A549 (cell line): ENCODE data around the gene ARHGAP18. TPM values are rescaled to one million over a fixed set of nuclear protein-coding genes. Genes with fewer than 3 reads are reported as not detected.

Experiments used
- ATAC-seq, 2 experiments: fragments of 200-7000 bp in 1 of 2; fragments of >200 bp in 1 of 2; cut with Nextera tagmentation in 1 of 2; cut with Tn5 transposase in 1 of 2; 3 replicates each; pipeline versions ENCODE4 v1.8.0 to v1.9.1; 2018 to 2020; ENCODE audit warnings: mild to moderate bottlenecking in 1 of 2, moderate library complexity in 1 of 2
- CTCF ChIA-PET: fragments of 300-600 bp; sonication (Branson Sonifier 250); formaldehyde crosslinking; extraction: SDS; loops from one replicate; lab custom pipeline; 2021; ENCODE audit warnings: antibody characterized with exemption, inconsistent platforms; lab: Yijun Ruan, JAX
- POLR2A ChIA-PET: fragments of 350-600 bp; formaldehyde crosslinking; extraction: SDS; loops from one replicate; lab custom pipeline; 2021; ENCODE audit warnings: antibody characterized with exemption, inconsistent platforms; lab: Yijun Ruan, JAX
- DNase-seq, 2 experiments: peaks; one replicate each; pipeline versions ENCODE4 v3.0.0 to v3.0.0-alpha.2; 2011 to 2016; ENCODE audit warnings: low read depth in 1 of 2, low spot score in 1 of 2
- FAIRE-seq: peaks from 2 replicates; lab custom pipeline; 2011; peaks lifted over from hg19 to GRCh38; lab: Jason Lieb, UNC
- H3K27ac ChIP-seq, 2 experiments: fragments of >200 bp; sonication (Bioruptor Twin); formaldehyde crosslinking; 3 replicates each; pipeline ENCODE4 v1.5.1; 2016 to 2017
- H3K4me1 ChIP-seq: fragments of >200 bp; sonication (Bioruptor Twin); formaldehyde crosslinking; 3 replicates; pipeline ENCODE4 v1.6.1; 2016
- H3K4me2 ChIP-seq: fragments of >200 bp; sonication (Bioruptor Twin); formaldehyde crosslinking; 3 replicates; pipeline ENCODE4 v1.6.1; 2016
- H3K4me3 ChIP-seq: fragments of >200 bp; sonication (Bioruptor Twin); formaldehyde crosslinking; 3 replicates; pipeline ENCODE4 v1.5.1; 2016
- H3K9me3 ChIP-seq: fragments of >200 bp; sonication (Bioruptor Twin); formaldehyde crosslinking; 3 replicates; pipeline ENCODE4 v1.6.1; 2016
- ATOH8 ChIP-seq: fragments of 250-450 bp; sonication (Bioruptor Pico); IDR thresholded peaks from 2 replicates; pipeline ENCODE4 v1.5.0; 2020; ENCODE audit warnings: low read depth, mild to moderate bottlenecking, moderate library complexity
- BCL3 ChIP-seq: fragments of >200 bp; sonication (Bioruptor Twin); formaldehyde crosslinking; IDR thresholded peaks from 3 replicates; pipeline ENCODE4 v1.6.1; 2016
- BHLHE40 ChIP-seq: IDR thresholded peaks from 2 replicates; pipeline ENCODE4 v1.6.1; 2012; ENCODE audit warnings: low read depth, low read length, inconsistent platforms
- CHD2 ChIP-seq: fragments of 150-350 bp; IDR thresholded peaks from 2 replicates; pipeline ENCODE4 v1.6.1; 2014; ENCODE audit warnings: low read length; ENCODE audit not compliant: partially characterized antibody
- CHD4 ChIP-seq: fragments of 200-600 bp; sonication (generic); IDR thresholded peaks from 2 replicates; pipeline ENCODE4 v1.6.1; 2016; ENCODE audit warnings: antibody characterized with exemption, mild to moderate bottlenecking, borderline replicate concordance
- CTCF ChIP-seq: fragments of >200 bp; sonication (Bioruptor Twin); formaldehyde crosslinking; IDR thresholded peaks from 3 replicates; pipeline ENCODE4 v1.5.1; 2016
- EHMT2 ChIP-seq: fragments of 200-600 bp; sonication (generic); IDR thresholded peaks from 2 replicates; pipeline ENCODE4 v1.6.1; 2016; ENCODE audit warnings: antibody characterized with exemption, low read depth, mild to moderate bottlenecking, moderate library complexity
- ELK1 ChIP-seq: fragments of 150-350 bp; IDR thresholded peaks from 2 replicates; pipeline ENCODE4 v1.6.1; 2014; ENCODE audit warnings: low read depth, mild to moderate bottlenecking, low read length
- FOXS1 ChIP-seq: fragments of 250-450 bp; sonication (Bioruptor Pico); IDR thresholded peaks from 2 replicates; pipeline ENCODE4 v1.5.0; 2020; ENCODE audit warnings: mild to moderate bottlenecking, moderate library complexity
- GATA3 ChIP-seq: IDR thresholded peaks from 2 replicates; pipeline ENCODE4 v1.6.1; 2012; ENCODE audit warnings: borderline replicate concordance
- HES2 ChIP-seq: fragments of >200 bp; sonication (Bioruptor Twin); formaldehyde crosslinking; IDR thresholded peaks from 2 replicates; pipeline ENCODE4 v1.6.1; 2016
- HEYL ChIP-seq: fragments of 250-450 bp; sonication (Bioruptor Pico); IDR thresholded peaks from 2 replicates; pipeline ENCODE4 v1.8.0; 2021; ENCODE audit warnings: mild to moderate bottlenecking, moderate library complexity
- HOXA7 ChIP-seq: fragments of 250-450 bp; sonication (Bioruptor Pico); IDR thresholded peaks from 2 replicates; pipeline ENCODE4 v1.5.0; 2020; ENCODE audit warnings: mild to moderate bottlenecking, moderate library complexity
- JUN ChIP-seq, 2 experiments: fragments of >200 bp; sonication (Bioruptor Twin); formaldehyde crosslinking; IDR thresholded peaks; 2 replicates in 1 of 2; 3 replicates in 1 of 2; pipeline ENCODE4 v1.6.1; 2016 to 2017
- JUNB ChIP-seq: fragments of >200 bp; sonication (Bioruptor Twin); formaldehyde crosslinking; IDR thresholded peaks from 2 replicates; pipeline ENCODE4 v1.6.1; 2016
- MAFK ChIP-seq: fragments of 450-650 bp; IDR thresholded peaks from 2 replicates; pipeline ENCODE4 v1.6.1; 2014; ENCODE audit not compliant: partially characterized antibody
- MAX ChIP-seq: IDR thresholded peaks from 2 replicates; pipeline ENCODE4 v1.6.1; 2012
- NFE2L2 ChIP-seq: fragments of 150-350 bp; conservative IDR thresholded peaks from 2 replicates; pipeline ENCODE4 v1.6.1; 2014; ENCODE audit warnings: low read length
- NPAS2 ChIP-seq: fragments of 250-450 bp; sonication (Bioruptor Pico); IDR thresholded peaks from 2 replicates; pipeline ENCODE4 v1.8.0; 2022; ENCODE audit warnings: mild to moderate bottlenecking, moderate library complexity, borderline replicate concordance
- NR3C1 ChIP-seq: fragments of >200 bp; sonication (Bioruptor Twin); formaldehyde crosslinking; IDR thresholded peaks from 3 replicates; pipeline ENCODE4 v1.6.1; 2017
- PBX3 ChIP-seq: IDR thresholded peaks from 2 replicates; pipeline ENCODE4 v1.6.1; 2012
- PHF8 ChIP-seq: fragments of 200-600 bp; sonication (generic); IDR thresholded peaks from 2 replicates; pipeline ENCODE4 v1.6.1; 2016; ENCODE audit warnings: low read depth, mild to moderate bottlenecking, antibody characterized with exemption, moderate library complexity, borderline replicate concordance
- POLR2A ChIP-seq: IDR thresholded peaks from 2 replicates; pipeline ENCODE4 v1.6.1; 2012; ENCODE audit warnings: mild to moderate bottlenecking, low read length
- RAD21 ChIP-seq, 2 experiments: fragments of >200 bp in 1 of 2; sonication (Bioruptor Twin) in 1 of 2; formaldehyde crosslinking in 1 of 2; IDR thresholded peaks in 1 of 2; conservative IDR thresholded peaks in 1 of 2; 2 replicates in 1 of 2; 3 replicates in 1 of 2; pipeline ENCODE4 v1.6.1; 2012 to 2018; ENCODE audit warnings: inconsistent platforms in 1 of 2
- RARB ChIP-seq: fragments of 250-450 bp; sonication (Bioruptor Pico); IDR thresholded peaks from 2 replicates; pipeline ENCODE4 v1.8.0; 2021; ENCODE audit warnings: mild to moderate bottlenecking, moderate library complexity
- RCOR1 ChIP-seq: fragments of 150-350 bp; IDR thresholded peaks from 2 replicates; pipeline ENCODE4 v1.6.1; 2014; ENCODE audit warnings: antibody characterized with exemption, low read length, low read depth
- TFCP2L1 ChIP-seq: fragments of 250-450 bp; sonication (Bioruptor Pico); IDR thresholded peaks from 2 replicates; pipeline ENCODE4 v1.5.0; 2021; ENCODE audit warnings: mild to moderate bottlenecking
- ZNF302 ChIP-seq: fragments of 250-450 bp; sonication (Bioruptor Pico); IDR thresholded peaks from 2 replicates; pipeline ENCODE4 v1.9.0; 2021; ENCODE audit warnings: inconsistent platforms, mild to moderate bottlenecking, moderate library complexity
- WGBS: methylation state at CpG from one replicate; pipeline ENCODE4 v1.1.6; 2017; ENCODE audit errors: missing lambda C conversion rate; 5-methylcytosine and 5-hydroxymethylcytosine counted together
- polyA plus RNA-seq, 4 experiments: library from polyadenylated mRNA; depleted of rRNA in 3 of 4; stranded (reverse); fragments of >200 nt; fragmentation: RNase III in 1 of 4; extraction: RNeasy Plus Mini Kit Qiagen cat#74134 plus additional on column Dnase treatment in 1 of 4; gene quantifications; 2 replicates in 3 of 4; 3 replicates in 1 of 4; pipeline ENCODE4 v1.2.3, GENCODE V29; 2011 to 2017

ARHGAP18 gene
- polyA plus RNA-seq, 2 of the 4 experiments (the other 2 are of a cell fraction), result 11.2 to 16.7 TPM

- no peaks in the 10 kb centered on the region for H3K9me3 ChIP-seq
- H3K27ac ChIP-seq, result no peak overlapping the region
- ChIA-PET POLR2A (no interaction called here), CTCF (interaction anchor here (0.9 kb wide), 2 partner anchors 12 to 121 kb away, joined by 3 to 5 read pairs; no protein-coding TSS in a partner anchor)
- no peak overlapping the region for H3K4me3 ChIP-seq
- H3K4me1 ChIP-seq, result peaks cover 5% of the 10 kb centered on the region; the same call in 1 of the 3 replicates
- WGBS, result 84% methylated on average over 4 of the region's 4 CpGs
- no peak for FAIRE-seq
- TF ChIP-seq GATA3, result no peak
- no peak for TF ChIP-seq FOXS1
- TF ChIP-seq CTCF, result no peak
- no peak for TF ChIP-seq RAD21 (conservative IDR thresholded peaks at IDR 0.05 in 1 of 2, IDR thresholded peaks at IDR 0.05 in 1 of 2)
- TF ChIP-seq HES2, result no peak
- no peak for TF ChIP-seq ZNF302
- no peak for TF ChIP-seq RCOR1
- TF ChIP-seq HEYL (CRISPR knock-in tag), result no peak
- TF ChIP-seq PBX3, result no peak
- no peak for TF ChIP-seq NR3C1
- TF ChIP-seq JUNB, result no peak
- no peak for TF ChIP-seq NFE2L2
- TF ChIP-seq POLR2A, result no peak
- no peak for TF ChIP-seq CHD2
- TF ChIP-seq RARB (CRISPR knock-in tag), result no peak
- DNase-seq, result no peak
- H3K4me2 ChIP-seq, result no peak overlapping the region
- no peak for ATAC-seq
These were observed 100.3 kb downstream of the ARHGAP18 start for GRCh38 chr6:129609635-129610034.

GRCh38 chr6:129608886-129609537 is 101.0 kb downstream of the ARHGAP18 start:
- no peak overlapping the region for H3K4me2 ChIP-seq
- ATAC-seq (no peak), FAIRE-seq (no peak), DNase-seq (no peak)
- peaks cover 5% of the 10 kb centered on the region; the same call in 1 of the 3 replicates for H3K4me1 ChIP-seq
- ChIA-PET CTCF (interaction anchor here (0.9 kb wide), 2 partner anchors 11 to 122 kb away, joined by 3 to 5 read pairs; no protein-coding TSS in a partner anchor), POLR2A (no interaction called here)
- TF ChIP-seq CHD4, result no peak
- no peak for TF ChIP-seq ATOH8 (CRISPR knock-in tag)
- no peak for TF ChIP-seq MAFK
- TF ChIP-seq PHF8, result no peak
- TF ChIP-seq MAX, result no peak
- no peak for TF ChIP-seq NR3C1
- no peak for TF ChIP-seq BCL3
- no peak for TF ChIP-seq BHLHE40
- no peak for TF ChIP-seq JUNB
- no peak for TF ChIP-seq HOXA7 (CRISPR knock-in tag)
- TF ChIP-seq ELK1, result no peak
- TF ChIP-seq FOXS1, result no peak
- no peak for TF ChIP-seq NPAS2 (CRISPR knock-in tag)
- TF ChIP-seq EHMT2, result no peak
- no peak for TF ChIP-seq CHD2
- TF ChIP-seq NFE2L2, result no peak
- no peak for TF ChIP-seq TFCP2L1 (CRISPR knock-in tag)
- TF ChIP-seq JUN (IDR thresholded peaks at IDR 0.05), result no peak
- no peak overlapping the region for H3K4me3 ChIP-seq
- 86% methylated on average over 3 of the region's 3 CpGs for WGBS
- H3K27ac ChIP-seq, result no peak overlapping the region
- no peaks in the 10 kb centered on the region for H3K9me3 ChIP-seq
